WTC11 (cell line): Measurements from ENCODE around the gene ZSWIM6. TPM values are rescaled to one million over a fixed set of nuclear protein-coding genes. Genes with fewer than 3 reads are reported as not detected.
A peak's percentile ranks its signal among the peaks of the same experiment; 100 is the strongest.

Source experiments
- ATAC-seq: fragments of 200-7000 bp; cut with Tn5 transposase; 2 replicates; pipeline ENCODE4 v1.10.0; 2021; ENCODE audit warnings: mild to moderate bottlenecking, moderate library complexity
- CTCF ChIA-PET: fragments of 300-600 bp; sonication (Branson Sonifier 250); formaldehyde crosslinking; loops from one replicate; lab custom pipeline; 2021; ENCODE audit warnings: antibody characterized with exemption; lab: Charles Lee
- POLR2A ChIA-PET: fragments of 350-600 bp; sonication (Branson Sonifier 250); formaldehyde crosslinking; loops from one replicate; lab custom pipeline; 2021; ENCODE audit warnings: antibody characterized with exemption; lab: Charles Lee
- DNase-seq: peaks from one replicate; pipeline ENCODE4 v3.0.0; 2021; ENCODE audit warnings: low spot score
- H3K27ac Mint-ChIP-seq: 2 replicates; pipeline ENCODE4 v1.8.0; 2021; ENCODE audit warnings: mixed read lengths
- H3K27me3 Mint-ChIP-seq: 2 replicates; pipeline ENCODE4 v1.8.0; 2021; ENCODE audit warnings: low read depth, mild to moderate bottlenecking, moderate library complexity, mixed read lengths
- H3K36me3 Mint-ChIP-seq: 2 replicates; pipeline ENCODE4 v1.8.0; 2021; ENCODE audit warnings: mixed read lengths
- H3K4me1 Mint-ChIP-seq: 2 replicates; pipeline ENCODE4 v1.8.0; 2022; ENCODE audit warnings: mixed read lengths
- H3K4me3 Mint-ChIP-seq: 2 replicates; pipeline ENCODE4 v1.8.0; 2021; ENCODE audit warnings: mild to moderate bottlenecking, moderate library complexity, mixed read lengths
- H3K9me3 Mint-ChIP-seq: 2 replicates; pipeline ENCODE4 v1.8.0; 2021; ENCODE audit warnings: mixed read lengths
- CBFB ChIP-seq: sonication (generic); formaldehyde crosslinking; IDR thresholded peaks from 2 replicates; pipeline ENCODE4 v1.8.1; 2022; ENCODE audit warnings: mild to moderate bottlenecking, low read depth, missing genetic modification reagents
- CDX4 ChIP-seq: fragments of 250-450 bp; sonication (Bioruptor Pico); IDR thresholded peaks from 2 replicates; pipeline ENCODE4 v1.9.0; 2021; ENCODE audit warnings: moderate library complexity, mild to moderate bottlenecking, inconsistent platforms, borderline replicate concordance
- FOXK1 ChIP-seq: sonication (generic); formaldehyde crosslinking; IDR thresholded peaks from 2 replicates; pipeline ENCODE4 v1.8.0; 2022; ENCODE audit warnings: mild to moderate bottlenecking, moderate library complexity, missing genetic modification reagents
- FOXP1 ChIP-seq: sonication (generic); formaldehyde crosslinking; IDR thresholded peaks from 2 replicates; pipeline ENCODE4 v1.8.0; 2022; ENCODE audit warnings: missing genetic modification reagents, mild to moderate bottlenecking, moderate library complexity, borderline replicate concordance
- FOXP4 ChIP-seq: sonication (generic); formaldehyde crosslinking; IDR thresholded peaks from 2 replicates; pipeline ENCODE4 v1.8.0; 2022; ENCODE audit warnings: mild to moderate bottlenecking, missing genetic modification reagents
- HMGA2 ChIP-seq: fragments of 250-450 bp; sonication (Bioruptor Pico); IDR thresholded peaks from 2 replicates; pipeline ENCODE4 v1.4.0; 2021; ENCODE audit warnings: mild to moderate bottlenecking, moderate library complexity
- MAX ChIP-seq: sonication (generic); formaldehyde crosslinking; IDR thresholded peaks from 2 replicates; pipeline ENCODE4 v1.8.0; 2022; ENCODE audit warnings: mild to moderate bottlenecking, missing genetic modification reagents
- MLX ChIP-seq: sonication (generic); formaldehyde crosslinking; IDR thresholded peaks from 2 replicates; pipeline ENCODE4 v1.8.1; 2023; ENCODE audit warnings: mild to moderate bottlenecking, missing genetic modification reagents, moderate library complexity
- MXD4 ChIP-seq: fragments of 250-450 bp; sonication (Bioruptor Pico); IDR thresholded peaks from 2 replicates; pipeline ENCODE4 v1.8.0; 2021; ENCODE audit warnings: mild to moderate bottlenecking, moderate library complexity, borderline replicate concordance
- NFATC4 ChIP-seq: fragments of 250-450 bp; sonication (Bioruptor Pico); IDR thresholded peaks from 2 replicates; pipeline ENCODE4 v1.9.0; 2021; ENCODE audit warnings: mild to moderate bottlenecking
- PRDM15 ChIP-seq: sonication (generic); formaldehyde crosslinking; IDR thresholded peaks from 2 replicates; pipeline ENCODE4 v1.8.0; 2022; ENCODE audit warnings: missing genetic modification reagents
- RORB ChIP-seq: fragments of 250-450 bp; sonication (Bioruptor Pico); IDR thresholded peaks from 2 replicates; pipeline ENCODE4 v1.9.0; 2021; ENCODE audit warnings: mild to moderate bottlenecking
- SP1 ChIP-seq: sonication (generic); formaldehyde crosslinking; conservative IDR thresholded peaks from 2 replicates; pipeline ENCODE4 v1.8.1; 2022; ENCODE audit warnings: missing genetic modification reagents
- STAT6 ChIP-seq: sonication (generic); formaldehyde crosslinking; conservative IDR thresholded peaks from 2 replicates; pipeline ENCODE4 v1.8.1; 2023; ENCODE audit warnings: mild to moderate bottlenecking, low read depth, missing genetic modification reagents, moderate library complexity
- TCF7 ChIP-seq: sonication (generic); formaldehyde crosslinking; IDR thresholded peaks from 2 replicates; pipeline ENCODE4 v1.8.0; 2022; ENCODE audit warnings: mild to moderate bottlenecking, low read depth, missing genetic modification reagents, moderate library complexity
- ZNF219 ChIP-seq: sonication (generic); formaldehyde crosslinking; IDR thresholded peaks from 2 replicates; pipeline ENCODE4 v1.8.0; 2023; ENCODE audit warnings: missing genetic modification reagents, mild to moderate bottlenecking, borderline replicate concordance
- ZNF232 ChIP-seq: sonication (generic); formaldehyde crosslinking; IDR thresholded peaks from 2 replicates; pipeline ENCODE4 v1.8.0; 2022; ENCODE audit warnings: mild to moderate bottlenecking, missing genetic modification reagents
- ZNF512 ChIP-seq: sonication (generic); formaldehyde crosslinking; IDR thresholded peaks from 2 replicates; pipeline ENCODE4 v1.8.1; 2022; ENCODE audit warnings: missing genetic modification reagents, borderline replicate concordance
- total RNA-seq: library from RNA; stranded (reverse); gene quantifications from 3 replicates; pipeline ENCODE4 v1.2.3, GENCODE V29; 2021
- TF ChIP-seq, protein P1 (sequence below): sonication (generic); formaldehyde crosslinking; IDR thresholded peaks from 2 replicates; pipeline ENCODE4 v1.8.1; 2023; ENCODE audit warnings: mild to moderate bottlenecking, missing genetic modification reagents
- TF ChIP-seq, protein P2 (sequence below): sonication (generic); formaldehyde crosslinking; IDR thresholded peaks from 2 replicates; pipeline ENCODE4 v1.8.0; 2022; ENCODE audit warnings: mild to moderate bottlenecking, missing genetic modification reagents

Gene ZSWIM6
- total RNA-seq, 1 experiment from 2014 or later: 12.5 TPM

DNA sequence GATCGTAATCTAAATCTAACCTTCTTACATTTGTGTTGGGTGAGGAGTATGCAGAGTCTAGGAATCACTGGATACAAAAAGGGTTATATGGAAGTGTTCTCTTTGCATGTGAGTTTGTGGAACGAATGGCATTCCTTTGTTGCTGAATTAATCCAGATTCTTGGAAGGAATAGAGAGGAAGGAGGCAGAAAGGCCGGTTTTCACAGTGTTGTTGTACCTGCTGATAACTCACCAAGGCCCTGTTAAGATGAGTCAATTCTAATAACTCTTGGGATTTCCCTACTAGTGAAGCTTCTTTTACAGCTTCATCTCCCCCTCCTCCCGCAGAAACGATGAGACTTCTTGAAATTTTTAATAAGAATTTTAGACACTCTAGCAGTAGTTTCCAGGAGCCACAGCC lies 84.0 kb downstream of the ZSWIM6 start:
- CTCF ChIA-PET: interaction anchor here (0.8 to 1.5 kb wide), 4 partner anchors 54 to 263 kb away, joined by 3 to 7 read pairs (median 5); partner anchors contain the start of gene ZSWIM6
- no peak for TF ChIP-seq MAX
- no peak for TF ChIP-seq ZNF219 (CRISPR knock-in tag)
- peaks cover 62% of the 10 kb centered on the region for H3K4me1 Mint-ChIP-seq
- H3K36me3 Mint-ChIP-seq: no peaks in the 10 kb centered on the region
- H3K9me3 Mint-ChIP-seq: peaks cover under 1% of the 10 kb centered on the region; the same call in 1 of the 2 replicates
- POLR2A ChIA-PET: no interaction called here
- H3K27ac Mint-ChIP-seq: peak overlapping the region; percentile 94
- H3K27me3 Mint-ChIP-seq: no peaks in the 10 kb centered on the region
- no peak overlapping the region; the same call in 1 of the 2 replicates for H3K4me3 Mint-ChIP-seq
- peak; percentile 56 for ATAC-seq
- no peak for DNase-seq

DNA sequence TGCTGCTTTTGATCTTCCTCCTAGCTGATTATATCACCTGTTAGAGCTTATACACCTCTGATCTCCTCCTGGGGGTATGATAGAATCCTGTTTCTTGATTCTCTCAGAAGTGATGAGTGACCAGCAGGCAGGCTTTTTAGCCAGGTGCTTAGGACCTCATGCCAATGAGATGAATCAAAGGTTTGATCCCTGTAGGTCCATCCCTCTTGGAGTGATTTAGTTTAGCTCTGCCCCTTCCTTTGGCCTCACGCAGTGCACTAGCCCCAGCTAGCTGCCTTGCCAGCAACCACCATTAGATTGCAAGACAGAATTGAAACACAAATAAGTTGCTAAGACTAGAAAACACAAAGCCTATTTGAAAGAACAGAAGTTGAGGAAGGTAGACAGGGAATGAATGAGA lies 84.4 kb downstream of the ZSWIM6 start:
- DNase-seq (no peak), ATAC-seq (peak; percentile 85)
- peaks cover 4% of the 10 kb centered on the region for H3K36me3 Mint-ChIP-seq
- peaks cover 4% of the 10 kb centered on the region for H3K9me3 Mint-ChIP-seq
- H3K27me3 Mint-ChIP-seq: no peaks in the 10 kb centered on the region
- POLR2A ChIA-PET: no interaction called here
- H3K4me1 Mint-ChIP-seq: peaks cover 58% of the 10 kb centered on the region
- peak overlapping the region; percentile 94 for H3K27ac Mint-ChIP-seq
- no peak overlapping the region for H3K4me3 Mint-ChIP-seq
- CTCF ChIA-PET: interaction anchor here (0.8 to 1.5 kb wide), 4 partner anchors 54 to 263 kb away, joined by 3 to 7 read pairs (median 5); partner anchors contain the start of gene ZSWIM6
- TF ChIP-seq HMGA2 (CRISPR knock-in tag) (no peak), NFATC4 (no peak), FOXK1 (CRISPR knock-in tag) (no peak), SP1 (CRISPR knock-in tag) (no peak), CDX4 (CRISPR knock-in tag) (no peak), PRDM15 (CRISPR knock-in tag) (no peak), TCF7 (CRISPR knock-in tag) (no peak), ZNF512 (CRISPR knock-in tag) (no peak), FOXP1 (no peak), CBFB (CRISPR knock-in tag) (no peak), STAT6 (CRISPR knock-in tag) (no peak), RORB (CRISPR knock-in tag) (no peak), FOXP4 (no peak), ZNF232 (CRISPR knock-in tag) (no peak), MLX (CRISPR knock-in tag) (no peak), MXD4 (CRISPR knock-in tag) (no peak)
- TF ChIP-seq, protein P1, sequence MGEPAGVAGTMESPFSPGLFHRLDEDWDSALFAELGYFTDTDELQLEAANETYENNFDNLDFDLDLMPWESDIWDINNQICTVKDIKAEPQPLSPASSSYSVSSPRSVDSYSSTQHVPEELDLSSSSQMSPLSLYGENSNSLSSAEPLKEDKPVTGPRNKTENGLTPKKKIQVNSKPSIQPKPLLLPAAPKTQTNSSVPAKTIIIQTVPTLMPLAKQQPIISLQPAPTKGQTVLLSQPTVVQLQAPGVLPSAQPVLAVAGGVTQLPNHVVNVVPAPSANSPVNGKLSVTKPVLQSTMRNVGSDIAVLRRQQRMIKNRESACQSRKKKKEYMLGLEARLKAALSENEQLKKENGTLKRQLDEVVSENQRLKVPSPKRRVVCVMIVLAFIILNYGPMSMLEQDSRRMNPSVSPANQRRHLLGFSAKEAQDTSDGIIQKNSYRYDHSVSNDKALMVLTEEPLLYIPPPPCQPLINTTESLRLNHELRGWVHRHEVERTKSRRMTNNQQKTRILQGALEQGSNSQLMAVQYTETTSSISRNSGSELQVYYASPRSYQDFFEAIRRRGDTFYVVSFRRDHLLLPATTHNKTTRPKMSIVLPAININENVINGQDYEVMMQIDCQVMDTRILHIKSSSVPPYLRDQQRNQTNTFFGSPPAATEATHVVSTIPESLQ (CRISPR knock-in tag): no peak
- TF ChIP-seq, protein P2, sequence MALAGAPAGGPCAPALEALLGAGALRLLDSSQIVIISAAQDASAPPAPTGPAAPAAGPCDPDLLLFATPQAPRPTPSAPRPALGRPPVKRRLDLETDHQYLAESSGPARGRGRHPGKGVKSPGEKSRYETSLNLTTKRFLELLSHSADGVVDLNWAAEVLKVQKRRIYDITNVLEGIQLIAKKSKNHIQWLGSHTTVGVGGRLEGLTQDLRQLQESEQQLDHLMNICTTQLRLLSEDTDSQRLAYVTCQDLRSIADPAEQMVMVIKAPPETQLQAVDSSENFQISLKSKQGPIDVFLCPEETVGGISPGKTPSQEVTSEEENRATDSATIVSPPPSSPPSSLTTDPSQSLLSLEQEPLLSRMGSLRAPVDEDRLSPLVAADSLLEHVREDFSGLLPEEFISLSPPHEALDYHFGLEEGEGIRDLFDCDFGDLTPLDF (CRISPR knock-in tag): no peak
